ENCODE measurements around the gene CLNS1A. TPM values are rescaled to one million over a fixed set of nuclear protein-coding genes. Genes with fewer than 3 reads are reported as not detected.
"Not testable (repeated sequence)": the region's sequence is repeated elsewhere in the genome, so short reads cannot be mapped to it uniquely, and the experiment has no call there.

Gene CLNS1A
- total RNA-seq, 1 experiment from 2014 or later: 135 TPM

GRCh38 chr11:77642228-77642627 lies 4.6 kb upstream of the CLNS1A start:
- no peak for TF ChIP-seq CTCF (IDR thresholded peaks at IDR 0.05; ENCODE audit: unreplicated experiment)
- intact Hi-C loops (cut with micrococcal nuclease): no loop called here
- no peaks in the 10 kb centered on the region for H3K36me3 Mint-ChIP-seq (ENCODE audit: insufficient read depth, unreplicated experiment)
- no peak for DNase-seq (ENCODE audit: unreplicated experiment)
- BruUV-seq (replicated peaks): no TSS peak
- no peaks in the 10 kb centered on the region for H3K27me3 Mint-ChIP-seq (ENCODE audit: insufficient read depth, unreplicated experiment)
- no peaks in the 10 kb centered on the region for H3K4me1 Mint-ChIP-seq (ENCODE audit: insufficient read depth, unreplicated experiment)
- H3K27ac Mint-ChIP-seq (ENCODE audit: low read depth, unreplicated experiment): no peak overlapping the region
- no peak overlapping the region for H3K4me3 Mint-ChIP-seq (ENCODE audit: unreplicated experiment)
- no peaks in the 10 kb centered on the region for H3K9me3 Mint-ChIP-seq (ENCODE audit: unreplicated experiment)
- ChIA-PET POLR2A (interaction anchor here (1.2 kb wide), 1 partner anchor 12 kb away, joined by 4 read pairs; no protein-coding TSS in a partner anchor), CTCF (interaction anchor here (0.6 kb wide), 1 partner anchor 1213 kb away, joined by 3 read pairs; no protein-coding TSS in a partner anchor)

DNA sequence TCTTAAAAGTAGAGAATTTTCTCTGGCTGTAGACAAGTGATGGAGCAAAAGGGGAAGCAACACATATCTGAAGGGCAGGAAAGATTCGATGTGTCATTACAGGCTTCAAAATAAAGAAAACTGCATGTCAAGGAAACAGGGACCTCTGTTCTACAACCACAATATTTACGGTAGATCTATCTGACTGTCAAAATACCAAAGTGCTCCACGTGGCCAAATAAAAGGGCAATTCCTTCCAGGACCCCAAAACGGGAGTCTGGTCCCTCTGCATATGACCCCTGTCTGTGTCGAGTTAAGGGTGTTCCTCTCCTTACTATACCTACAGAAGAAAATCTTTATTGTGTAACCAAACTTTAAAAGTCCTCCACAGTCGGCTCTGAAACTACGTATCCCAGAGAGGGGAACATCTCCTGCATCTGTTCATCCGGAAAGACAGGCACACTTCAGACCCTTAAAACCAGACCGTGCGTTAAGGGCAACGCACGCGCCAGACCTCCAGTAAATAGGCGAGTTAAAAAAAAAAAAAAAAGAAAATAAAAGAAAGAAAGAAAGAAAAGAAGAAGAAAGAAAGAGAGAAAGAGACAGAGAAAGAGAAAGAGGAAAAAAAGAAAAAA lies 756 bp downstream of the CLNS1A start:
- TSS peak; percentile 69 for BruUV-seq (replicated peaks)
- Mint-ChIP-seq H3K4me3 (ENCODE audit: unreplicated experiment) (peak overlapping the region; percentile 83), H3K4me1 (ENCODE audit: insufficient read depth, unreplicated experiment) (peaks cover 17% of the 10 kb centered on the region), H3K27ac (ENCODE audit: low read depth, unreplicated experiment) (peak overlapping the region; percentile 95), H3K27me3 (ENCODE audit: insufficient read depth, unreplicated experiment) (no peaks in the 10 kb centered on the region), H3K9me3 (ENCODE audit: unreplicated experiment) (no peaks in the 10 kb centered on the region), H3K36me3 (ENCODE audit: insufficient read depth, unreplicated experiment) (peaks cover 21% of the 10 kb centered on the region)
- TF ChIP-seq CTCF (IDR thresholded peaks at IDR 0.05; ENCODE audit: unreplicated experiment): no peak
- CTCF ChIA-PET: interaction anchor here (0.6 kb wide), 2 partner anchors 352 to 590 kb away, joined by 5 read pairs; no protein-coding TSS in a partner anchor
- POLR2A ChIA-PET: interaction anchor here (0.6 to 1.5 kb wide), 7 partner anchors 11 to 403 kb away, joined by 3 to 4 read pairs (median 3); no protein-coding TSS in a partner anchor
- no peak for DNase-seq (ENCODE audit: unreplicated experiment)
- intact Hi-C loops (cut with micrococcal nuclease): no loop called here

GRCh38 chr11:77633926-77634325 lies 3.7 kb downstream of the CLNS1A start:
- not testable (repeated sequence) for BruUV-seq (replicated peaks); H3K27ac Mint-ChIP-seq (ENCODE audit: low read depth, unreplicated experiment)

GRCh38 chr11:77630157-77630710 lies 7.4 kb downstream of the CLNS1A start:
- intact Hi-C loops (cut with micrococcal nuclease): no loop called here
- ChIA-PET CTCF (no interaction called here), POLR2A (interaction anchor here (0.9 kb wide), 2 partner anchors 11 to 41 kb away, joined by 4 to 5 read pairs; no protein-coding TSS in a partner anchor)
- Mint-ChIP-seq H3K36me3 (ENCODE audit: insufficient read depth, unreplicated experiment) (peaks cover 57% of the 10 kb centered on the region), H3K4me3 (ENCODE audit: unreplicated experiment) (no peak overlapping the region), H3K9me3 (ENCODE audit: unreplicated experiment) (no peaks in the 10 kb centered on the region), H3K27me3 (ENCODE audit: insufficient read depth, unreplicated experiment) (no peaks in the 10 kb centered on the region), H3K27ac (ENCODE audit: low read depth, unreplicated experiment) (no peak overlapping the region), H3K4me1 (ENCODE audit: insufficient read depth, unreplicated experiment) (peaks cover 10% of the 10 kb centered on the region)
- no peak for TF ChIP-seq CTCF (IDR thresholded peaks at IDR 0.05; ENCODE audit: unreplicated experiment)
- DNase-seq (ENCODE audit: unreplicated experiment): no peak
- no TSS peak for BruUV-seq (replicated peaks)

More at GRCh38 chr11:77633926-77634325, 3.7 kb downstream of the CLNS1A start:
- ChIA-PET CTCF (interaction anchor here (0.6 to 1.7 kb wide), 6 partner anchors 15 to 1315 kb away, joined by 3 to 5 read pairs (median 3); no protein-coding TSS in a partner anchor), POLR2A (interaction anchor here (0.6 to 2.0 kb wide), 4 partner anchors 21 to 1611 kb away, joined by 3 to 6 read pairs (median 4); partner anchors contain the start of gene INTS4)
- H3K27me3 Mint-ChIP-seq (ENCODE audit: insufficient read depth, unreplicated experiment); H3K4me3 Mint-ChIP-seq (ENCODE audit: unreplicated experiment); H3K9me3 Mint-ChIP-seq (ENCODE audit: unreplicated experiment); intact Hi-C loops (cut with micrococcal nuclease): not testable (repeated sequence)
- H3K36me3 Mint-ChIP-seq (ENCODE audit: insufficient read depth, unreplicated experiment): peaks cover 25% of the 10 kb centered on the region
- DNase-seq (ENCODE audit: unreplicated experiment): peak; percentile 42
- peaks cover 22% of the 10 kb centered on the region for H3K4me1 Mint-ChIP-seq (ENCODE audit: insufficient read depth, unreplicated experiment)

All from MCF 10A (cell line).